Stimulated activated CD8-positive, alpha-beta memory T cell treated with anti-CD3 and anti-CD28 coated beads, Interleukin-2, amount 100 ng/mL, for 1 hour (primary cell): Measurements from ENCODE around the gene GYS1.

Source experiments
- DNase-seq, 2 donors: peaks; one replicate each; pipeline ENCODE4 v3.0.0-alpha.2; 2020; ENCODE audit warnings: low read depth in 2 of 2

GYS1 gene

GRCh38 chr19:49017666-49018351 lies 24.7 kb upstream of the GYS1 start:
- DNase-seq = peak; percentile 20 to 51

GRCh38 chr19:49017041-49017665 lies 24.0 kb upstream of the GYS1 start, which contains the start of gene LHB:
Gene LHB, minus strand, starts transcription at chr19:49017091. Its CDS starts 10 bp downstream, at chr19:49017081.
- DNase-seq = no peak

GRCh38 chr19:49016067-49016839 lies 23.1 kb upstream of the GYS1 start:
- no peak for DNase-seq

GRCh38 chr19:49014870-49015255 lies 21.8 kb upstream of the GYS1 start:
- no peak for DNase-seq

- no peak for DNase-seq
These were observed 21.2 kb upstream of the GYS1 start for GRCh38 chr19:49014123-49014869.

GRCh38 chr19:49011194-49011593 lies 18.1 kb upstream of the GYS1 start:
- DNase-seq = no peak

GRCh38 chr19:49010453-49010852 lies 17.3 kb upstream of the GYS1 start:
- no peak for DNase-seq

- no peak for DNase-seq
These were observed 16.7 kb upstream of the GYS1 start for GRCh38 chr19:49009828-49010227.

GRCh38 chr19:49006905-49007304 lies 13.8 kb upstream of the GYS1 start:
- no peak for DNase-seq

GRCh38 chr19:49004964-49005614 lies 12.0 kb upstream of the GYS1 start:
- no peak for DNase-seq

- DNase-seq = no peak
These were observed 11.0 kb upstream of the GYS1 start for GRCh38 chr19:49004133-49004532.

GRCh38 chr19:48999481-49000325 lies 6.6 kb upstream of the GYS1 start:
- peak; percentile 33 to 41 for DNase-seq

GRCh38 chr19:48997972-48998371 lies 4.9 kb upstream of the GYS1 start:
- DNase-seq = no peak

GRCh38 chr19:48994035-48994386 lies 902 bp upstream of the GYS1 start:
- no peak for DNase-seq

- DNase-seq = no peak
These were observed 431 bp downstream of the GYS1 start for GRCh38 chr19:48992581-48993174.

GRCh38 chr19:48991873-48992580 lies 1.1 kb downstream of the GYS1 start:
- DNase-seq = no peak

GRCh38 chr19:48991011-48991609 lies 2.0 kb downstream of the GYS1 start:
- DNase-seq = no peak

GRCh38 chr19:48990400-48990799 lies 2.7 kb downstream of the GYS1 start:
- DNase-seq = no peak

- DNase-seq = no peak
These were observed 3.3 kb downstream of the GYS1 start for GRCh38 chr19:48989701-48990291.
